Stimulated activated CD4-positive, alpha-beta T cell treated with anti-CD3 and anti-CD28 coated beads, TNF-alpha, amount 100 ng/mL, for 48 hours (primary cell): ENCODE results near the gene DTX3L.
"Not testable (repeated sequence)": the region's sequence is repeated elsewhere in the genome, so short reads cannot be mapped to it uniquely, and the experiment has no call there.

Experiments used
- DNase-seq, 3 donors: peaks; one replicate each; pipeline ENCODE4 v3.0.0-alpha.2; 2020; ENCODE audit warnings: low read depth in 3 of 3

Gene DTX3L

DNA sequence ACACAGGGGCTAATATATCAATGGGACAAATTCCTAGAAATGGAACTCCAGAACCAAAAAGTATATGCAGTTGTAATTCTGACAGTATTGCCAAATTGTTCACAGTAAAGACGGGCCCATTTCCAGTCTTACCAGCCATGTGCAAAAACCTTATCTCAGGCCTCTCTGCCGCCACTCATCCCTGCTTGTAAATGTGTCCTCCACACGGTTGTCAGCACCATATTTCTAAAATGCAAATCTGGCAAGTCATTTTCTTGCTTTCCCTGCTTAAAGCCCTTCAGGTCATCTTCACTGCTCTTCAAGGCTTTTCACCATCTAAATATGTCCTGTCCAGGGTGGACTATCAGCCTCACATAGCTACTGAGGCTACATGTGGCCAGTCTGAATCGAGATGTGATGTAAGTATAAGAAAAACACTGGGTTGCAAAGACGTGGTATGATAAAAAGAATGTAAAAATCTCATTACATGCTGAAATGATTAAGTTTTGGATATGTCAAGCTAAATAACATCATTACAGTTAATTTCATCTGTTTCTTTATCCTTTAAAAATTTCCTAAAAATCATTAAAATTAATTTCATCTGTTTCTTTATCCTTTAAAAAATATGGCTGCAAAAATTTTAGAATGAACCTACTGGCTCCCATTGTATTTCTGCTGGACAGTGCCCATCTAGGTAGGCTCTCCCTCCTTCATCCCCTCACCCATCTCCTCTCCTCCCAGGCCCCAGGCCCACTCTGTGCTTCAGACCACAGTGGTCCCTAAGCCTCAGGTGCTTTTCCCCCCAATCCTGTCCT lies 1.0 kb upstream of the DTX3L start:
- DNase-seq: no peak

DNA sequence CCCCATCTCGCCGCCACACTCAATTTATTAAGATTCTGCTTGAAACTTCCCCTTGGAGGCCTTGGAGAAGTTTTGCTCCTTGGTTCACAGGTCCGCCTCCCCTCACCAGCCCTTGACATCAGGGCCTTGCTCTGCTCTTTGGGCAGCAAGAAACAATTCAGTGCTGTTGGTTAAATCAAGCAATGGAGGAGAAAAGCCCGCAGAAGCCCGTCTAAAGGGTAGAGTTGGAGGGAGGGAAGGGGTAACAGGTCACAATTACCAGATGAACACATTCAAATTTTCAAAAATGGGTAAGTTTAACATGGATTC lies 467 bp upstream of the DTX3L start:
- no peak for DNase-seq

DNA sequence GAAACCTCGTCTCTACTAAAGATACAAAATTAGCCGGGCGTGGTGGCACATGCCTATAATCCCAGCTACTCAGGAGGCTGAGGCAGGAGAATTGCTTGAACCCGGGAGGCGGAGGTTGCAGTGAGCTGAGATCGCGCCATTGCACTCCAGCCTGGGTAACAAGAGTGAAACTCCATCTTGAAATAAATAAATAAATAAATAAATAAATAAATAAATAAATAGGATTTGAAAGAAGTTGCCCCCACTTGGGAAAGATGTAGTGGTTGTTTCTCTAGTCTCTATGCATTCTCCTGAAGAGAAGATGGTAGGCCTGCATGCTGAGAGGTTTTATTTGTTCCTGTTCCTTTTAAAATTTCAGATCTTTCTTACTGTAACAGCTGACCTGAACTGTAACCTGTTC lies 4.0 kb downstream of the DTX3L start:
- not testable (repeated sequence) for DNase-seq

DNA sequence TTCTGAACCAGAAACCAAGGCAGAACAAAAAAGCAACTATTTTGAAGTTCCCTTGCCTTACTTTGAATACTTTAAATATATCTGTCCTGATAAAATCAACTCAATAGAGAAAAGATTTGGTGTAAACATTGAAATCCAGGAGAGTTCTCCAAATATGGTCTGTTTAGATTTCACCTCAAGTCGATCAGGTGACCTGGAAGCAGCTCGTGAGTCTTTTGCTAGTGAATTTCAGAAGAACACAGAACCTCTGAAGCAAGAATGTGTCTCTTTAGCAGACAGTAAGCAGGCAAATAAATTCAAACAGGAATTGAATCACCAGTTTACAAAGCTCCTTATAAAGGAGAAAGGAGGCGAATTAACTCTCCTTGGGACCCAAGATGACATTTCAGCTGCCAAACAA lies 4.6 kb downstream of the DTX3L start:
- DNase-seq: no peak

DNA sequence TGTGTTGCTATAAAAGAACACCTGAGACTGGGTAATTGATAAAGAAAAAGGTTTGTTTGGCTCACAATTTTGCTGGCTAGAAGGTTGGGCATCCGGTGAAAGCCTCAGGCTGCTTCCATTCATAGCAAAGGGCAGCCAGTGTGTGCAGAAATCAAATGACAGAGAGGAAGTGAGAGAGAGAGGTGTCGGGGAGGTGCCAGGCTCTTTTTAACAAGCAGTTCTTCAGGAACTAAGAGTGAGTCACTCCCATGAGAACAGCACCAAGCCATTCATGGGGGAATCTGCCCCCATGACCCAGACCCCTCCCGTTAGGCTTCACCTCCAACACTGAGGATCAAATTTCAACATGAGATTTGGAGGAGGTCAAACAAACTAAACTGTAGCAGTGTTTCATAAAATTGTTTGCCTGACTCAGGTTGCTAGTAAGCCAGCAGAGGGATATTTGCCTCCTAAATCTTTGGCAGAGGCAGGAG lies 8.8 kb downstream of the DTX3L start:
- no peak for DNase-seq

DNA sequence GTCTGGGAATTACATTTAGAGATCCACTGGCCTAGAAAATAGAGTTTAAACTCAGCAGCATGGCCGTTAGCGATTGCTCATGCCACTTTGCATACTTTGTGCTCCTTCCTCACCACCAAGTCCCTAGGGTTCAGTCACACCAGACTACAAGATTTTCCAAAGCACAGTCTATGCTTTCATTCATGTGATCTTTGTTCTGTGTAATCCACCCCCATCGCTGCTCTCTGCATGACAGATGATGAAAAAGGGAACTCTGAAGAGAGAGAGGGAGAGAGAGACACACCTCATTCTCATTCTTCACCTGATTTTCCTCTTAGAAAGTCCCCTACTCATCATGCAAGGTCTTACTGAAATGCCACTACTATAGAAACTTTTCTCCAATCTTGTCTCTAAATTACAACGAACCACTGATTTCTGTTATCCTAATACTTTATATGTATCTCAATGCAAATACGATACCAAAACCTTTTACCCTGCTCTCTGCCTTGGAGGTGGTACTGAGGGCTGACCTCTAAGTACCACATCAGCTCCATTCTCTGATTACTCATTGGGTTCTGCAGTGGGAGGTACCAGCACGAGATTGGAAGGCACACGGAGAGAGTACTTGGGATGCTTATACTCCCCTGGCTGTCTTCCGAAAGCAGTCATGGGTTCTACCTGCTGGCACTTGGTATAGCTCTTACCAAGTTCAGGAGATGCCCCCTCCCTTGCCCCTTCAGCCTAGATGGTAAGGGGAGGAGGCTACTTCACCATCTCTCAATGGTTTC lies 12.2 kb downstream of the DTX3L start:
- DNase-seq: peak in 1 of 3 donors; percentile 29

DNA sequence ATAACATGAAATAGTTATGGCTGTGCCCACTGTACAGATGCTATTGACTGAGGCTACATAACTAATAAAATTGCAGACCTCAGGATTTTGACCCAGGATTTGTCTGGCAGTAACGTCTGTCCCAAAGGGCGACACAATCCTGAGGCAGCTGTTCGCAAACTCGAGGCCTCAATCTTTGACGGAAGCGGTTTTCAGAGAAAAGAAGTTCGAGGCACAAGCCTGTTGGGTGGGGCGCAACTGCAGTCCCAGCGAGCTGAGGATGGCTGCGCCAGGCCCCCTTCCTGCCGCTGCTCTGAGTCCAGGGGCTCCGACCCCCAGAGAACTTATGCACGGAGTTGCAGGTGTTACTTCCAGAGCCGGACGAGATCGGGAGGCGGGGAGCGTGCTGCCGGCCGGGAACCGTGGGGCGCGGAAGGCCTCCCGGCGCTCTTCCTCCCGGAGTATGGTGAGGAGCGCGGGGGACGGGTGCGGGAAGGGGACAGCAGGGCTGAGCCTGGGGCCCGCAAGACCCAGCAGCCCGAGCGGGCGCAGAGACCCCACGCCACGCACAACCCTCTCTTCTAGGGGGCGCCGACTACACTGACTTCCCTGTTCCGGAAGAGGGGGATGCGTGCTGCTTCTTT lies 13.4 kb downstream of the DTX3L start, which contains the start of gene PARP15:
Gene PARP15, plus strand, starts transcription at position 242 of the 623 bp plus-strand sequence. Its CDS starts 18 bp downstream, at position 260.
- no peak for DNase-seq

DNA sequence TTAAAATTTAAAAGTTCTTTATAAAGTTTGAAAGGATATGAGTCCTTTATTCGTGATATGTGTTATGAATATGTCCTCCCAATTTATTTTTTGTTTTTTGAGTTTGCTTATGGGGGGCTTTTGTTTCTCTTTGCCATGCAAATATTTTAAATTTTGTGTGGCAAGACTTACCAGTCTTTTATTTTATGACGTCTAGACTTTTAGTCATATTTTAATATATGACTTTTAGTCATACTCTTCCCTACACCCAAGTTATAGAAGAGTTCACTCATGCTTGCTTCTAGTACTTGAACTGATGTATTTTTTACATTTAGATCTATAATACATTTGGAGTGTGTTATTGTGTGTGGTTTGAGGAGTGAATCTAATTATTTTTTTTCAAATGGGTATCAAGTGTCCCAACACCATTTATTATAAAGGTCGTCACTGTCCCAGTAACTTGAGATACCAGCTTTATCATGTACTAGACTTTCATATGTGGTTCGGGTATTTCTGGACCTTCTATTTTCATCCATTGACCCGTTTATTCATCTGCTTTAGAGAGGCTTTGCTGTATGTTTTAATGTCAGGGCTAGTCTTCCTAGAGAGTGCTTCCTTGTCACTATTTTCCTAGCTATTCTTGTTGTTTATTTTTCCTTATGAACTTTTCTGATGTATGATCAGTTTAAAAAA lies 14.1 kb downstream of the DTX3L start:
- DNase-seq: no peak

DNA sequence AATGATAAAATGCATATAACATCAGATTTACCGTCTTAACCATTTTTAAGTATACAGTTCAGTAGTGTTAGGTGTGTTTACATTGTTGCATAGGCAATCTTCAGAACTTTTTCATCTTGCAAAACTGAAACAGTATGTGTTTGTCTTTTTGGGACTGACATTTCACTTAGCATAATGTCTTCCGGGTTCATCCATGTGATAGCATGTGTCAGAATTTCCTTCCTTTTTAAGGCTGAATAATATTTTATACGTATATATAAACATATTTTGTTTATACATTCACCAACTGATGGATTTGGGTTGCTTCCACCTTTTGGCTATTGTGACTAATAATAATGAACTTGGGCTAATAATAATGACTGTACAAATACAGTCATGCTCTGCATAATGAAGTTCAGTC lies 16.3 kb downstream of the DTX3L start:
- no peak for DNase-seq

DNA sequence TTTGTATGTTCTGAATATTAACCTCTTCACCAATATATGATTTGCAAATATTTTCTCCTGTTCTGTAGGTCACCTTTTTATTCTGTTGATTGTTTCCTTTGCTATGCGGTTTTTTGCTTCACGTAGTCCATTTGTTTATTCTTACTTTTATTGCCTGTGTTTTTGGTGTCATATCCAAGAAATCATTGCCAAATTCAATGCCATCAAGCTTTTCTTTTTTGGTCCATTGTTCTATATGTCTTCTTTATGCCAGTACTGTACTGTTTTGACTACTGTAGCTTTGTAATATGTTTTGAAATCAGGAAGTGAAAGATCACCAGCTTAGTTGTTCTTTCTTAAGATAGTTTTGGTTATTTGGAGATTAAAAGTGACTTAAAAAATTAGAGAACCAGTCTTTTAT lies 17.5 kb downstream of the DTX3L start:
- no peak for DNase-seq

DNA sequence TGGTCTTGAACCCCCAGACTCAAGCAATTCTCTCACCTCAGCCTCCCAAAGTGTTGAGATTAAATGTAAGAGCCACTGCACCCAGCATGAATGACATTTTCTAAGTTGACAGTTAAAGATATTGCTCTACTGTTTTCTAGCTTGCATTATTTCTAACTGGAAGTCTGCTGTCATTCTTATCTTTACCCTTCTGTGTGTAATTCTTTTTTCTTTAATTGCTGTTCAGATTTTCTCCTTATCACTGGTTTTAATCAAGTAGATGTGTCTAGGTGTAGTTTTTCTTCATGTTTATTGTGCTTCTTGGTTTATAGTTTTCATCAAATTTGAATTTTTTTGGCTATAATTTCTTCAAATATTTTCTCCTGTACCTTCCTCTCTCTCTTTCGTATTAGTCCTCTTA lies 18.3 kb downstream of the DTX3L start:
- DNase-seq: no peak

DNA sequence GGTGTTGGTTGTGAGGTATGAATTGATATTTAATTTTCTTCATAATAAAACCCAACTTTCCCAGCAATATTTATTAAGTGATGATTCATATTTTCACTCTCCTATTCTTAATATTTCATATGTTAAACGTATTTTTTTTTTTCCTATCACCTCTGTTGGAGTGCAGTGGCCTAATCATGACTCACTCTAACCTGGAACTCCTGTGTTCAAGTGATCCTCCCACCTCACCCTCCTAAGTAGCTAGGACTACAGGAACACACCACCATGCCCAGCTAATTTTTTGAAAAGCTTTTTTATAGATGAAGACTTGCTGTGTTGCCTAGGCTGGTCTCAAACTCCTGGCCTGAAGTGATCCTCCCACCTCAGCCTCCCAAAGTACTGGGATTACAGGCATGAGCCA lies 22.0 kb downstream of the DTX3L start:
- no peak for DNase-seq

DNA sequence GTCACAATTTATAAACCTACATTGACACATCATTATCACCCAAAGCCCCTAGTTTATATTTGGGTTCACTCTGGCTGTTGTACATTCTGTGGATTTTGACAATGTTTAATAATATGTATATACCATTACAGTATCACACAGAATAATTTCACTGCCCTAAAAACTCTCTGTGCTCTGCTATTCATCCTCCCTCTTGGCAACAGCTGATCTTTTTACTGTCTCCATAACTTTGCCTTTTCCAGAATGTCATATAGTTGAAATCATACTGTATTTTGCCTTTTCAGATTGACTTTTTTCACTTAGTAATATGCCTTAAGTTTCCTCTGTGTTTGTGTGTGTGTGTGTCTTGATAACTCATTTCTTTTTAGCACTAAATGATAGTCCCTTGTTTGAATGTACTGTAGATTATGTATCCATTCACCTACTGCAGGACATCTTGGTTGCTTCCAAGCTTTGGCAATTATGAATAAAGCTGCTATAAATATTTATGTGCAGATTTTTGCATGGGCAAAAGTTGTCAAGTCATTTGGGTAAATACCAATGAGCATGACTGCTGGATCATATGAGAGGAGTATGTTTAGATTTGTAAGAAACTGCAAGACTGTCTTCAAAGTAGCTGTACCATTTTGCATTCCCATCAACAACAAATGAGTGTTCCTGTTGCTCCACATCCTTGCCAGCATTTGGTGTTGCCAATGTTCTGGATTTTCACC lies 22.8 kb downstream of the DTX3L start:
- no peak for DNase-seq

DNA sequence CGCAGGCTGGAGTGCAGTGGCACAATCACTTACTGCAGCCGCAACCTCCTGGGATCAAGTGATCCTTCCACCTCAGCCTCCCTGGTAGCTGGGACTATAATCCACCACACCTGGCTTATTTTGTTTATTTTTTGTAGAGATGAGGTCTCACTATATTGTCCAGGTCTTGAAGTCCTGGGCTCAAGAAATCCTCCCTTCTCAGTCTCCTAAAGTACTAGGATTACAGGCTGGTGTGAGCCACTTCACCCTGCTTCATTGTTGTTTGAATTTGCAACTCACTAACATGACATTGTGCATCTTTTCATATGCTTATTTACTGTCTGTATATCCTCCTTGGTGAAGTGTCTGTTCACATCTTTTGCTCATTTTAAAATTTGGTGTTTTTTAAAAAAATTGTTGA lies 23.4 kb downstream of the DTX3L start:
- DNase-seq: no peak

DNA sequence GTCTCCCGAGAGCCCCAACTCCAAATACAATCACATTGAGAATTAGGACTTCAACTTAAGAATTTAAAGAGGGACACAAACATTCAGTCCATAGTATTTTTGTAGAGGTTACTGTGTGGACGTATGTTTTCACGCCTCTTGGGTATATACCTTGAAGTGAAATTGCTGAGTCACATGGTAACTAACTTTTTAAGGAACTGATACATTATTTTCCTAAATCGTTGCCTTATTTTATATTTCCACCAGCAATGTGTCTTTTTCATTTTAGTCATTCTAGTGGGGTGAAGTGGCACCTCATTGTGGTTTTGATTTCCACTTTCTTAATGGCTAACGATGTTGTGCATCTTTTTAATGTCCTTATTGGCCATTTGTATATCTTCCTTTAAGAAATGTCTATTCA lies 25.2 kb downstream of the DTX3L start:
- no peak for DNase-seq

DNA sequence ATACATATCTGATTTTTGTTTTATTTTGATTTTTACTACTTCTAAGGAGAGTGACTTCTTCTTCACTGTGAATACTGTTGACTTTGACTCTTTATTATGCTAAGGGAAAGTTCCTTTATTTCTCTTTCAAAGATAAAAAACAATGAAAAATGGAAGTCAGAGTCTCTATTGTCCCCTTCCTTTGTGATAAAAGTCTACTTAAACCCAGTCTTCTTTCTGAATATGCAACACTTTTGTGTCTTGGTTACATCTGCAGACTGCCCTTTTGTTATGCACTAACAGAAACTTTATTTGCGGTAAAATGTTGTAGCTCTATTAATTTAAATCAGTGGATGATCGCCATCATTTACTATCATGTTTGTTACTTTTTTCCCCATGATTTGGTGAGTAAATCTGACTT lies 26.5 kb downstream of the DTX3L start:
- no peak for DNase-seq

DNA sequence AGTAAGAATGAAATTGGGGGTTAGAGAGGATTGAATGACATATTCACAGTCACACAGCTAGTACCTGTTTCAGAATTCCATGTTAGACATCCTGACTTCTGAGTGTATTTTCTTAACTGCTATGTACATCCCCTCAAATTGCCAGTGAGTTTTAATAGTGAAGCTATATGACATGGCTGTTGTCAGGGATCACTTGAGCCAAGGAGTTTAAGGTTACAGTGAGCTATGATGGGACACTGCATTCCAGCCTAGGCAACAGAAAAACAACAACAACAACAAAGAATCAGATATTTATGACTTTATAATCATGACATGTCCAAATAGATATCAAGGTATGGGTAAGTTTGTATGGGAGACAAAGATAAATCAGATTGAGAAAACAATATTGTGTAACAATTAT lies 29.9 kb downstream of the DTX3L start:
- DNase-seq: no peak

DNA sequence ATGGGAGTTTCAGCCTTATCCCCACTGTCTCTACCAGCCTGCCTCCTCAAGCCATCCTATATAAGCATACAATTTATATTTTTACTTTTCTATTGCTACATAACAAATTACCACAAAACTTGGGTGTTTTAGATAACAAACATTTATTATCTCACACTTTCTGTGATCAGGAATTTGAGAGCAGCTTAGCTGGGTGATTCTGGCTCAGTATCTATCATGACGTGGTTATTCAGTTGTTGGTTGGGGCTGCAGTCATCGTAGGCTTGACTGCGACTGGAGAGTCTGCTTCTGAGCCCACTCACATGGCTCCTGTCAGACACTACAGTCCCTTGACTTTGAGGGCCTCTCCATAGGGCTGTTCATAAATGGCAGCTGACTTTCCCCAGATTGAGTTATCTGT lies 34.0 kb downstream of the DTX3L start:
- no peak for DNase-seq

DNA sequence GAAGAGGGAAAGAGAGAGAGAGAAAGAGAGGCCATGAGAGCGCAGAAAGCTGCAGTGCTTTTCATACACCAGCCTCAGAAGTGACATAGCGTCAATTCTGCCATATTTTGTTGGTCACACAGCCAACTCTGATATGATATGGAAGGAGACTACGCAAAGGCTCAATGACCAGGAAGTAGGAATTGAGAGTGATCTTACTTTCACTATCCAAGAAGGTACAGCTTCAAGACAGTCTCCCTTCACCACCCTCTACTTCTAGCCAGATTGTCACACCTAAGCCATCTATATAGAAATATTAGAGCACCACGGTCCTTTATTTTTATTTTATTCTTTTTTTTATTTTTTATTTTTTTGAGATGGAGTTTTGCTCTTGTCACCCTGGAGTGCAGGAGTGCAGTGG lies 34.4 kb downstream of the DTX3L start:
- DNase-seq: no peak

DNA sequence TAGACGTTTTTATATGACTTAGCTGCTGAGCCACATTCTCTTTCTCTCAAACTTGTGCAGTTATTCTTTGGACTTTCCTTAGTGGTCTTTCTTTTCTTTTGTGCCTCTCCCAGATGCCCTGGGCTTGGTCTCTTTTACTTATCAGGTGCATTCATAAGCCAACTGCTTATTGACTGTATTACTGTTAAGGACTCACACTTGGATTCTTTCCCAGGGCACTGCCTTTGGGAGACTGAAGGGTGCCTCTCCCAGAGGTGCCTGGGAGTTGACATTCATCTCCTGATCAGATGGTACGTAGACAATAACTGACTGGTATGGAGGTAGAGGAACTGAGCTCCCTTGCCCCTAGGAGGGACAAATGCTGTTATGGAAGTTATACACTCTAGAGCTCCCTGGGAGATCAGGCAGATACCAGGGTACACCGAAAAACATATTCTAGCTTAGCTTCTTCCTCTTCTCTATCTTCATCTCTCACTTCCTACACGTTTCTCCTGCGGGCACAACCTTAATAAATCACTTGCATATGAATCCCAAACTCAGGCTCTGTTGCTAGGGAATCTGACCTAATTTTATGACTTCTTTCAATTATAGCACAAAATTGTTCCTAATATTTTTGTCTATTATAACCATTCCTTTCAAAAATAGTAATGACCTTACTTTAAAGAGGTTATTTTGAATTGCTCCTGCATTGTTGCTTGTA lies 38.0 kb downstream of the DTX3L start:
- no peak for DNase-seq

DNA sequence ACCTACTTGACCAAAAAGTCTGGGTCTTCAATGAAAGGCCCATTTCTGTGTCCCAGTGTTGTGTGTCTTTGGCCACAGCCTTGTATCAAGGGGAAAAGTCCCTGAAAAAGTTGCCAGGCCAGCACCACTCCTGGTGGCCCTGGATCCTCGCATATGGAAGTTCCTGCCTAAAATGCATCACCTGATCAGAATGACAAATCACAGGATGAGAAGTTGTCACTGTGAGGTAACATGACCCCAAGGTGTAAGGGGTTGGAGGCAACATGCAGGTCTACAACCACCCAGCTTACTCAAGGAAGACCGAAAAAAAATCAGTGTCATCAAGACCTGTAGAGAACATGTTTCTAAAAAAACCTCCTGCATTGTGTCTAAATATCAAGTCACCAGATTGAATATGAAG lies 38.9 kb downstream of the DTX3L start:
- no peak for DNase-seq
